Measurements from ENCODE around the gene PTHLH.

PTHLH gene

GRCh38 chr12:27974735-27975221, 2.2 kb upstream of the PTHLH start:
- DNase-seq (ENCODE audit: low spot score) = no peak

GRCh38 chr12:27973487-27973890, 956 bp upstream of the PTHLH start:
- DNase-seq (ENCODE audit: low spot score) = no peak

- no peak for DNase-seq (ENCODE audit: low spot score)
Measured at GRCh38 chr12:27971606-27972005, 927 bp downstream of the PTHLH start.

GRCh38 chr12:27971121-27971489, 1.4 kb downstream of the PTHLH start:
- DNase-seq (ENCODE audit: low spot score) = peak; percentile 69

GRCh38 chr12:27970401-27971120, 2.0 kb downstream of the PTHLH start:
- DNase-seq (ENCODE audit: low spot score) = peak; percentile 74

GRCh38 chr12:27969624-27970400, 2.7 kb downstream of the PTHLH start:
- DNase-seq (ENCODE audit: low spot score) = peak; percentile 72

GRCh38 chr12:27968972-27969623, 3.4 kb downstream of the PTHLH start:
- DNase-seq (ENCODE audit: low spot score) = peak; percentile 68

- no peak for DNase-seq (ENCODE audit: low spot score)
Measured at GRCh38 chr12:27967551-27968054, 4.9 kb downstream of the PTHLH start.

GRCh38 chr12:27966870-27967269, 5.7 kb downstream of the PTHLH start:
- no peak for DNase-seq (ENCODE audit: low spot score)

GRCh38 chr12:27965966-27966365, 6.6 kb downstream of the PTHLH start:
- no peak for DNase-seq (ENCODE audit: low spot score)

- no peak for DNase-seq (ENCODE audit: low spot score)
Measured at GRCh38 chr12:27965411-27965810, 7.1 kb downstream of the PTHLH start.

GRCh38 chr12:27964123-27964522, 8.4 kb downstream of the PTHLH start:
- DNase-seq (ENCODE audit: low spot score) = no peak

GRCh38 chr12:27960821-27961220, 11.7 kb downstream of the PTHLH start:
- no peak for DNase-seq (ENCODE audit: low spot score)

- DNase-seq (ENCODE audit: low spot score) = no peak
Measured at GRCh38 chr12:27958675-27959074, 13.9 kb downstream of the PTHLH start.

- DNase-seq (ENCODE audit: low spot score) = no peak
Measured at GRCh38 chr12:27957366-27957765, 15.2 kb downstream of the PTHLH start.

- DNase-seq (ENCODE audit: low spot score) = no peak
Measured at GRCh38 chr12:27953817-27954216, 18.7 kb downstream of the PTHLH start.

- DNase-seq (ENCODE audit: low spot score) = no peak
Measured at GRCh38 chr12:27953348-27953747, 19.2 kb downstream of the PTHLH start.

GRCh38 chr12:27952510-27952909, 20.0 kb downstream of the PTHLH start:
- no peak for DNase-seq (ENCODE audit: low spot score)

GRCh38 chr12:27951898-27952297, 20.6 kb downstream of the PTHLH start:
- DNase-seq (ENCODE audit: low spot score) = no peak

GRCh38 chr12:27946421-27946820, 26.1 kb downstream of the PTHLH start:
- DNase-seq (ENCODE audit: low spot score) = no peak

GRCh38 chr12:27940756-27941402, 31.7 kb downstream of the PTHLH start:
- DNase-seq (ENCODE audit: low spot score) = peak; percentile 76

GRCh38 chr12:27940245-27940644, 32.3 kb downstream of the PTHLH start:
- DNase-seq (ENCODE audit: low spot score) = no peak

Measured in left forelimb (tissue), 1 donor.